Measurements from ENCODE around the gene TMEM87B. TPM values are rescaled to one million over a fixed set of nuclear protein-coding genes. Genes with fewer than 3 reads are reported as not detected.
"Not testable (repeated sequence)": the region's sequence is repeated elsewhere in the genome, so short reads cannot be mapped to it uniquely, and the experiment has no call there.

Gene TMEM87B
- total RNA-seq, 4 donors from 2014 or later: 30.6 to 35.8 (median 34.9) TPM

DNA sequence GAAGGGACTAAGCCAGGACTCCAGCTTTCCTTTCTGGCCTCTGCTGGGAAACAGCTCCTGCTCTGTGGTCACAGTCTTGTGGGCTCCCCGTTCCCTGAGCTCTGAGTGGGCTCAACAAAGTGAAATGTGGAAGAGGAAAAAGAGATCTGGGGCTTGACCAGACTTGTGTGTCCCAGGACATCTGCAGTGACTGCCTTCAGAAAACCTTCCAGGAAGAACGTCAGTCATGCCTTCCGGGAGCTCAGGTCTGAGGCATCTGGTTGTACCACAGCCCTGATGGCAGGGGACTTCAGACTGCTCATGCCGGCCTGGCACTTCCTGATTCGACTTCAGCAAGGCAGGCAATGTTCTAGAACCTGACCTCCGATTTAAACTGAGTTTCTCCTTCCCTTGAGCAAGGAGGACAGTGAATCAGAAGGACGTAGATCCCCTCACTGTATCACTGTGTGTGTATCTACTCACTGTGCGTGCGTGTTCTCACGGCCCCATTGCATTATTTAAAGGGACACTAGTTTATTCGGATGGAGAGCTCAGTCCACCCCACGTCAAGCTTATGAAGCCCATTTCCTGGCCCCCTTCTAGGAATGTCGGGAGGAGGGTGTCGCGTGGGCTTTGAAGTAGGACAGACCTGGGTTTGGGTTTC is 82.6 kb downstream of the TMEM87B start:
- Histone ChIP-seq H3K27me3 (no peaks in the 10 kb centered on the region), H3K36me3 (no peaks in the 10 kb centered on the region), H3K4me1 (peaks cover 27 to 28% of the 10 kb centered on the region in 2 donors), H3K4me3 (replicated peaks in 1 of 3) (peak overlapping the region in 2 of 3 donors; percentile 36 to 62), H3K9me3 (no peaks in the 10 kb centered on the region), H3K27ac (peak overlapping the region; percentile 18 to 79 (median 68))
- DNase-seq: peak; percentile 30 to 38
- 29 to 41% methylated on average over 15 of the region's 15 CpGs for WGBS, 2 donors
- no peak for TF ChIP-seq CTCF (IDR thresholded peaks at IDR 0.05)
- TF ChIP-seq POLR2A (IDR thresholded peaks at IDR 0.05): no peak
- intact Hi-C loops (cut with DNase I): no loop called here

- intact Hi-C loops (cut with DNase I): no loop called here
- peak; percentile 30 to 50 for DNase-seq
- TF ChIP-seq POLR2A (IDR thresholded peaks at IDR 0.05): peak in 1 of 2 donors; percentile 17
- no peak for TF ChIP-seq CTCF (IDR thresholded peaks at IDR 0.05)
- H3K4me3 ChIP-seq (replicated peaks in 1 of 3): peak within 1 kb of the TSS in 2 of 3 donors; percentile 36 to 62
- H3K27me3 ChIP-seq: no peaks in the 10 kb centered on the region
- H3K9me3 ChIP-seq: no peaks in the 10 kb centered on the region
- peaks cover 27 to 28% of the 10 kb centered on the region in 2 donors for H3K4me1 ChIP-seq
- WGBS, 2 donors: 2 to 5% methylated on average over 13 to 32 of the region's 84 CpGs
- peak within 1 kb of the TSS; percentile 18 to 79 (median 68) for H3K27ac ChIP-seq
- H3K36me3 ChIP-seq: no peaks in the 10 kb centered on the region
Observed at GRCh38 chr2:112138159-112139032, 83.3 kb downstream of the TMEM87B start, which contains the start of gene FBLN7. TSS of gene FBLN7 (plus strand) at chr2:112138385. CDS start at chr2:112138656, 271 bp downstream.

DNA sequence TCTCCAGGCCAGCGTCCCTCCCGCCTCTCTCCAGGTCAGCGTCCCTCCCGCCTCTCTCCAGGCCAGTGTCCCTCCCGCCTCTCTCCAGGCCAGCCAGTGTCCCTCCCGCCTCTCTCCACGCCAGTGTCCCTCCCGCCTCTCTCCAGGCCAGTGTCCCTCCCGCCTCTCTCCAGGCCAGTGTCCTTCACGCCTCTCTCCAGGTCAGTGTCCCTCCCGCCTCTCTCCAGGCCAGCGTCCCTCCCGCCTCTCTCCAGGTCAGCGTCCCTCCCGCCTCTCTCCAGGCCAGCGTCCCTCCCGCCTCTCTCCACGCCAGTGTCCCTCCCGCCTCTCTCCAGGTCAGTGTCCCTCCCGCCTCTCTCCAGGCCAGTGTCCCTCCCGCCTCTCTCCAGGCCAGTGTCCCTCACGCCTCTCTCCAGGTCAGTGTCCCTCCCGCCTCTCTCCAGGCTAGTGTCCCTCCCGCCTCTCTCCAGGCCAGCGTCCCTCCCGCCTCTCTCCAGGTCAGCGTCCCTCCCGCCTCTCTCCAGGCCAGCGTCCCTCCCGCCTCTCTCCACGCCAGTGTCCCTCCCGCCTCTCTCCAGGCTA is 84.1 kb downstream of the TMEM87B start:
- peak overlapping the region in 1 of 3 donors; percentile 79 for H3K27ac ChIP-seq
- H3K4me1 ChIP-seq: peaks cover 27 to 28% of the 10 kb centered on the region in 2 donors
- WGBS, 2 donors: 0 to 5% methylated on average over 4 to 12 of the region's 32 CpGs
- intact Hi-C loops (cut with DNase I); H3K9me3 ChIP-seq; H3K27me3 ChIP-seq; H3K36me3 ChIP-seq: not testable (repeated sequence)
- peak in 1 of 2 donors; percentile 29 for DNase-seq
- peak overlapping the region in 1 of 3 donors; percentile 62 for H3K4me3 ChIP-seq (replicated peaks in 1 of 3)

DNA sequence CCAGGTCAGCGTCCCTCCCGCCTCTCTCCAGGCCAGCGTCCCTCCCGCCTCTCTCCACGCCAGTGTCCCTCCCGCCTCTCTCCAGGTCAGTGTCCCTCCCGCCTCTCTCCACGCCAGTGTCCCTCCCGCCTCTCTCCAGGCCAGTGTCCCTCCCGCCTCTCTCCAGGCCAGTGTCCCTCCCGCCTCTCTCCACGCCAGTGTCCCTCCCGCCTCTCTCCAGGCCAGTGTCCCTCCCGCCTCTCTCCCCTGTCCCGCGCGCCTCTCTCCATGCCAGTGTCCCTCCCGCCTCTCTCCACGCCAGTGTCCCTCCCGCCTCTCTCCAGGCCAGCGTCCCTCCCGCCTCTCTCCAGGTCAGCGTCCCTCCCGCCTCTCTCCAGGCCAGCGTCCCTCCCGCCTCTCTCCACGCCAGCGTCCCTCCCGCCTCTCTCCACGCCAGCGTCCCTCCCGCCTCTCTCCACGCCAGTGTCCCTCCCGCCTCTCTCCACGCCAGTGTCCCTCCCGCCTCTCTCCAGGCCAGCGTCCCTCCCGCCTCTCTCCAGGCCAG is 84.7 kb downstream of the TMEM87B start:
- Histone ChIP-seq H3K4me3 (replicated peaks in 1 of 3) (peak overlapping the region in 1 of 3 donors; percentile 9), H3K27ac (peak overlapping the region; percentile 63 to 74 (median 68)), H3K4me1 (peaks cover 27 to 28% of the 10 kb centered on the region in 2 donors)
- 4 to 15% methylated on average over 15 to 18 of the region's 38 CpGs for WGBS, 2 donors
- H3K27me3 ChIP-seq; H3K36me3 ChIP-seq; intact Hi-C loops (cut with DNase I); H3K9me3 ChIP-seq: not testable (repeated sequence)
- DNase-seq: peak; percentile 45 to 48

DNA sequence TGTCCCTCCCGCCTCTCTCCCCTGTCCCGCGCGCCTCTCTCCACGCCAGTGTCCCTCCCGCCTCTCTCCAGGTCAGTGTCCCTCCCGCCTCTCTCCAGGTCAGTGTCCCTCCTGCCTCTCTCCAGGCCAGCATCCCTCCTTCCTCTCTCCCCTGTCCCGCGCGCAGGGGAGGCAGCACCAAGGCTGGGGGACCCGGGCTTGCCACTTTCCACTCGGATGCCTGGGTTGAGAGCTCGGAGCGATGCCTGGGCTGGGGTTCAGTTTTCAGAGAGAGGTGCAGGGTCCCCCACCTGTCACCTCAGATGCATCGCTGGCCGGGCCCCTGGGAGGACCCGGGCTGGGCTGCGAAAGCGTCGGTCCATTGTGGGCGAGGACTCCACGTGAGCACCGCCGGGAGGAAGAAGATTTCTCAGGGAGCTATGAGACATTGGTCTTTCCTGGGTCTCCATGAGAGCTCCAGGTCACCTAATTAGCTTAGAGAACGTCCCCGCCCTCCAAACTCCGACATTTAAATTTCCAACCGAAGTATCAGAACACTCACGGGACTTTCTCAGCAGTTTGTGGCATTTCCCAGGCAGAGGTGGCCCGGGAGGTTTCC is 85.2 kb downstream of the TMEM87B start:
- intact Hi-C loops (cut with DNase I): no loop called here
- peak overlapping the region in 1 of 3 donors; percentile 9 for H3K4me3 ChIP-seq (replicated peaks in 1 of 3)
- H3K9me3 ChIP-seq: no peaks in the 10 kb centered on the region
- no peaks in the 10 kb centered on the region for H3K36me3 ChIP-seq
- peak overlapping the region; percentile 63 to 74 (median 68) for H3K27ac ChIP-seq
- H3K27me3 ChIP-seq: no peaks in the 10 kb centered on the region
- peaks cover 25 to 26% of the 10 kb centered on the region in 2 donors for H3K4me1 ChIP-seq
- peak in 1 of 2 donors; percentile 23 for DNase-seq
- 20 to 22% methylated on average over 30 of the region's 30 CpGs for WGBS, 2 donors
- no peak for TF ChIP-seq CTCF (IDR thresholded peaks at IDR 0.05)
- no peak for TF ChIP-seq POLR2A (IDR thresholded peaks at IDR 0.05)

All from thyroid gland (tissue), 4 donors.